Smooth muscle cell (in vitro differentiated cells): ENCODE measurements around the gene P3R3URF. TPM values are rescaled to one million over a fixed set of nuclear protein-coding genes. Genes with fewer than 3 reads are reported as not detected.

Experiments
- DNase-seq: peaks from one replicate; lab custom pipeline; 2025; ENCODE audit not compliant: unreplicated experiment; lab: John Stamatoyannopoulos, UW
- H2AFZ ChIP-seq: fragments of 200-600 bp; sonication (generic); 2 replicates; pipeline ENCODE4 v1.6.0; 2016; ENCODE audit warnings: antibody characterized with exemption, low read depth, mild to moderate bottlenecking
- H3F3A ChIP-seq: fragments of 200-600 bp; sonication (generic); 2 replicates; pipeline ENCODE4 v1.6.0; 2017; ENCODE audit warnings: antibody characterized with exemption, low read depth
- H3K27ac ChIP-seq: fragments of 200-600 bp; sonication (generic); 2 replicates; pipeline ENCODE4 v1.5.1; 2016; ENCODE audit warnings: low read depth, mild to moderate bottlenecking
- H3K27me3 ChIP-seq: fragments of 200-600 bp; sonication (generic); 2 replicates; pipeline ENCODE4 v1.6.1; 2016; ENCODE audit warnings: low read depth, mild to moderate bottlenecking
- H3K36me3 ChIP-seq: fragments of 200-600 bp; sonication (generic); 2 replicates; pipeline ENCODE4 v1.5.1; 2016; ENCODE audit warnings: low read depth
- H3K4me1 ChIP-seq: fragments of 200-600 bp; sonication (generic); 2 replicates; pipeline ENCODE4 v1.5.1; 2016; ENCODE audit warnings: low read depth
- H3K4me2 ChIP-seq: fragments of 200-600 bp; sonication (generic); 2 replicates; pipeline ENCODE4 v1.6.0; 2016; ENCODE audit warnings: mild to moderate bottlenecking
- H3K4me3 ChIP-seq: fragments of 200-600 bp; sonication (generic); 2 replicates; pipeline ENCODE4 v1.5.1; 2016; ENCODE audit warnings: mild to moderate bottlenecking
- H3K79me2 ChIP-seq: fragments of 200-600 bp; sonication (generic); 2 replicates; pipeline ENCODE4 v1.6.0; 2016; ENCODE audit warnings: low read depth, mild to moderate bottlenecking
- H3K9ac ChIP-seq: fragments of 200-600 bp; sonication (generic); 2 replicates; pipeline ENCODE4 v1.6.0; 2016; ENCODE audit warnings: low read depth
- H3K9me3 ChIP-seq: fragments of 200-600 bp; sonication (generic); replicated peaks from 2 replicates; pipeline ENCODE4 v1.5.1; 2016; ENCODE audit warnings: low read depth
- H4K20me1 ChIP-seq: fragments of 200-600 bp; sonication (generic); 2 replicates; pipeline ENCODE4 v1.6.0; 2016; ENCODE audit warnings: low read depth
- CTCF ChIP-seq: fragments of 200-600 bp; sonication (generic); IDR thresholded peaks from 2 replicates; pipeline ENCODE4 v1.5.1; 2017; ENCODE audit warnings: borderline replicate concordance, mild to moderate bottlenecking, antibody characterized with exemption; ENCODE audit not compliant: insufficient read depth, poor library complexity, severe bottlenecking
- WGBS: methylation state at CpG from one replicate; pipeline ENCODE4 v1.1.7; 2016; ENCODE audit warnings: low lambda C conversion rate; 5-methylcytosine and 5-hydroxymethylcytosine counted together
- polyA plus RNA-seq: library from polyadenylated mRNA; unstranded; fragments of >200 nt; fragmentation: Nextera tagmentation; extraction: Ambion mirVana; gene quantifications from 2 replicates; pipeline ENCODE4 v1.2.1, GENCODE V29; 2016
- total RNA-seq: library from RNA; depleted of rRNA; stranded (reverse); fragments of >200 nt; gene quantifications from 2 replicates; pipeline ENCODE4 v1.2.3, GENCODE V29; 2014

Gene P3R3URF
- total and polyA plus RNA-seq, 2 experiments from 2014 or later, result not detected

GRCh38 chr1:46206399-46206798 lies 30.1 kb upstream of the P3R3URF start:
- Histone ChIP-seq H3K27ac (no peak overlapping the region), H3K79me2 (no peaks in the 10 kb centered on the region), H3K9me3 (no peaks in the 10 kb centered on the region), H3K4me2 (no peak overlapping the region), H3K4me1 (peaks cover 5% of the 10 kb centered on the region), H3K27me3 (no peaks in the 10 kb centered on the region), H3F3A (no peaks in the 10 kb centered on the region), H4K20me1 (no peaks in the 10 kb centered on the region), H3K4me3 (no peak overlapping the region), H3K36me3 (no peaks in the 10 kb centered on the region), H2AFZ (no peak overlapping the region), H3K9ac (no peak overlapping the region)
- WGBS, result 92% methylated on average over 2 of the region's 2 CpGs
- DNase-seq, result no peak
- TF ChIP-seq CTCF, result no peak

- no peak for DNase-seq
- Histone ChIP-seq H3K4me3 (no peak overlapping the region), H3K4me1 (peaks cover 5% of the 10 kb centered on the region), H4K20me1 (no peaks in the 10 kb centered on the region), H2AFZ (no peak overlapping the region), H3K9ac (no peak overlapping the region), H3K4me2 (no peak overlapping the region), H3K9me3 (no peaks in the 10 kb centered on the region), H3K27ac (no peak overlapping the region), H3F3A (no peaks in the 10 kb centered on the region), H3K79me2 (no peaks in the 10 kb centered on the region), H3K36me3 (no peaks in the 10 kb centered on the region), H3K27me3 (no peaks in the 10 kb centered on the region)
- no peak for TF ChIP-seq CTCF
- 66% methylated on average over 3 of the region's 3 CpGs for WGBS
These were observed 29.5 kb upstream of the P3R3URF start for GRCh38 chr1:46205791-46206190.

GRCh38 chr1:46205141-46205540 lies 28.9 kb upstream of the P3R3URF start:
- Histone ChIP-seq H3K79me2 (no peaks in the 10 kb centered on the region), H3K36me3 (no peaks in the 10 kb centered on the region), H3K4me1 (peaks cover 5% of the 10 kb centered on the region), H3K9me3 (no peaks in the 10 kb centered on the region), H3K9ac (no peak overlapping the region), H3K4me3 (no peak overlapping the region), H2AFZ (no peak overlapping the region), H4K20me1 (no peaks in the 10 kb centered on the region), H3K27ac (no peak overlapping the region), H3K4me2 (no peak overlapping the region), H3K27me3 (no peaks in the 10 kb centered on the region), H3F3A (no peaks in the 10 kb centered on the region)
- no peak for TF ChIP-seq CTCF
- no peak for DNase-seq
- WGBS, result 80% methylated on average over 3 of the region's 3 CpGs

GRCh38 chr1:46204406-46204742 lies 28.1 kb upstream of the P3R3URF start:
- H3K4me2 ChIP-seq, result peak overlapping the region; percentile 99
- no peak for TF ChIP-seq CTCF
- no peak overlapping the region for H2AFZ ChIP-seq
- 83% methylated on average over 5 of the region's 5 CpGs for WGBS
- peaks cover 2% of the 10 kb centered on the region for H3F3A ChIP-seq
- peak overlapping the region; percentile 61 for H3K9ac ChIP-seq
- peak overlapping the region; percentile 92 for H3K4me3 ChIP-seq
- no peaks in the 10 kb centered on the region for H4K20me1 ChIP-seq
- H3K27me3 ChIP-seq, result no peaks in the 10 kb centered on the region
- H3K36me3 ChIP-seq, result no peaks in the 10 kb centered on the region
- DNase-seq, result no peak
- H3K27ac ChIP-seq, result no peak overlapping the region
- H3K79me2 ChIP-seq, result no peaks in the 10 kb centered on the region
- H3K4me1 ChIP-seq, result peaks cover 5% of the 10 kb centered on the region
- H3K9me3 ChIP-seq, result no peaks in the 10 kb centered on the region
